ENCODE results near the gene SPDYC.
A peak's percentile ranks its signal among the peaks of the same experiment; 100 is the strongest.
"Not testable (repeated sequence)": the region's sequence is repeated elsewhere in the genome, so short reads cannot be mapped to it uniquely, and the experiment has no call there.

The SPDYC gene

GRCh38 chr11:65134952-65135632 lies 34.9 kb upstream of the SPDYC start:
- DNase-seq, result peak; percentile 79

- DNase-seq, result no peak
Measured at GRCh38 chr11:65135633-65136145, 34.3 kb upstream of the SPDYC start.

DNA sequence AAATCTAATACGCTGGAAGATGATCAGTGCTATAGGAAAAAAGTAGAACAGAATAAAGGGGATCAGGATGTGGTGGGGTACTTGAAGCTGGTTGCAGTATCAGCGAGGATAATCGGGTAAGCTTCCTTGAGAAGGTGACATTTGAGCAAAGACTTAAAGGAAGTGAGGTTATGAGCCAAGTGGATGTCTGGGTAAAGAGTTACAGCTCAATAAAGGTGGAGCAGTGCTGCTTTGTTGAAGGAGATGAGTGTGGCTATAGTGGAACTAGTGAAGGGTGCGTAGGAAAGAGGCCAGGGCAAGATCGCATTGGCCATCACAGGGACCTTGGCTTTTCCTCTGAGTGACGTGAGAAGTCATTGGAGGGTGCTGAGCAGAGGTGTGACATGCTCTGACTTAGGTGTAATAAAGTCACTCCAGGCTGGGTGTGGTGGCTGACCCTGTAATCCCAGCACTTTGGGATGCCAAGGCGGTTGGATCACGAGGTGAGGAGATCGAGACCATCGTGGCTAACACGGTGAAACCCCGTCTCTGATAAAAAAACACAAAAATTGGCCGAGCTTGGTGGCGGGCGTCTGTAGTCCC lies 33.4 kb upstream of the SPDYC start:
- no peak for DNase-seq

DNA sequence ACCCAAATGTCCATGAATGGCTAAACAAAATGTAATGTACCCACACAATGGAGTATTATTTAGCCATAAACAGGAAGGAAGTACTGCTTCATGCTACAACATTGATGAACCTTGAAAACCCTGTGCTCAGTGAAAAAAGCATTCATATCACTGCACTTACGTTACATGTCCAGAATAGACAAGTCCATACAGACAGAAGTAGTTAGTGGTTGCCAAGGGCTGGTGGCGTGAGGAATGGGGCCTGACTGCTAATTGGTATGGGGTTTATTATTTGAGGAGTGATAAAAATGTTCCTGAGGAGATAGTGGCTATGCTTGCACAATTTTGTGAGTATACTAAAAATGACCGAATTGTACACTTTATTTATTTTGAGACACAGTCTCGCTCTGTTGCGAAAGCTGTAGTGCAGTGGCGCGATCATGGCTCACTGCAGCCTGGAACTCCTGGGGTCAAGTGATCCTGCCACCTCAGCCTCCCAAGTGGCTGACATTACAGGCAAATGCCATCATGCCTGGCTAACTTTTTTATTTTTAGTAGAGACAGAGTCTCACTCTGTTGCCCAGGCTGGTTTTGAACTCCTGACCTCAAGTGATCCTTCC lies 28.0 kb upstream of the SPDYC start:
- no peak for DNase-seq

- DNase-seq, result no peak
Measured at GRCh38 chr11:65147352-65148075, 22.5 kb upstream of the SPDYC start.

GRCh38 chr11:65148657-65149056 lies 21.4 kb upstream of the SPDYC start:
- no peak for DNase-seq

- DNase-seq, result not testable (repeated sequence)
Measured at GRCh38 chr11:65150131-65150508, 19.9 kb upstream of the SPDYC start.

DNA sequence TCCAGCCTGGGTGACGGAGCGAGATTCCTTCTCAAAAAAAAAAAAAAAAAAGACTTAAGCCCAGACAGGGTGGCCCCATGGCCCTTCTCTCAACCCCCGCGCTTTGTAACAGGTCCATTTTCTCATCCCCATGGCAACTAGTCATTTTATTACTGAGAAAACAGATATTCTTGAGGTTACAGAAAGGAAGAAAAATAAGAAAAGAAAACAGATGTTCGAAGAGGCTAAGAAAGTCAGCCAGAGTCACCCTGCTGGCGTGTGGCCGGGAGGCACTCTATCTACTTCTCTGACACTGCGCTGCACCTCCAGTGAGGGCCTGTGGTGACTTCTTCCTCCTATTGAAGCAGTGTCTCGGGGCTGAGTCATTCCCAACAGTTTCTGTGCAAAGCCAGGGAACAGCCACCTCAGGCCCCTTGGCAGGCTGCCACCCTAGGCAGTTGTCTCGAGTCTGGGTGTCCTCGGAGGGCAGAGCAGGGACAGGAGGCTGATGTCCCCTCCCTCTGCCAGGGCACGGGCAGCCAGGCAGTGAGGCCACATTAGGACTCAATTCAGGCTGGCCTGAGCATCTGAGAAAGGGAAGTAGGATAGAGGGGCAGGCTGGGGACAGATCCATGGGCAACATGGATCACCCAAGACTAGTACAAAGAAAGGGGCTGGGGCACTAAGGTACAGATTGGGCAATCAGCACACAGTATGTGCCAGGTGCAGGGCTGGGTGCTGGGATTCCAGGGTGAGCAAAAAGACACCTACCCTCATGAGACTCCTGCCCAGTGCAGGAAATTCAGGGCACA lies 19.3 kb upstream of the SPDYC start:
- peak; percentile 61 for DNase-seq

- no peak for DNase-seq
Measured at GRCh38 chr11:65151331-65151899, 18.6 kb upstream of the SPDYC start.

DNA sequence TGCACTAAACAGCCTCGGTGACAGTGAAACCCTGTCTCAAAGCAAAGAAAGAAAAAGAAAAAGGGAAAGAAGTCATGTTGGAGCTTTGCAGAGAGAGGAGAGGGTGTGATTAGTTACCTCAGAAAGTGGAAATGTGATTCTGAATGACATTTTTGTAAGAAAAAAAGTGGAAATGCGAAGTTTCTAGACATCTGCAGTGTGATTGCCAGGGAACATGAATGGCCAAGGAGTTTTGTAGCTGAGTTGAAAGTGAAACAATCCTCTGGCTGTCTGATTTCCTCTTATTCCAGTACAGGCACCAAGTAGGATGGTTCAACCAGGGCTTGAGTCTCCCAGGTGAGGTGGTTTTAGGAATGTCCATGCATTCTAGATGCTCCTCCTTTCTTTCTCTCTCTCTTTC lies 17.9 kb upstream of the SPDYC start:
- DNase-seq, result no peak

DNA sequence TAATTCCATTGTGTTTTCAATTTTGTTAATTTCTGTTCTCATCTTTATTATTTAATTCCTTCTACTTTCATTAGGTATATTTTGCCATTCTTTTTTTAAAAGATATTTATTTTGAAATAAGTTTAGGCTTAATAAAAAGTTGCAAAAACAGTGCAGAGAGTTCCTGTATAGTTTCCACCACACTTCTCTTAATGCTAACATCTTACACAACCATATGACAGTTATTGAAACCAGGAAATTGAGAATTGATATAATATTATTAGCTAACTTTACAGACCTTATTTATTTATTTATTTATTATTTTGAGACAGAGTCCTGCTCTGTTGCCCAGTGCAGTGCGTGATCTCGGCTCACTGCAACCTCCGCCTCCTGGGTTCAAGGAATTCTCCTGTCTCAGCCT lies 13.8 kb upstream of the SPDYC start:
- no peak for DNase-seq

- DNase-seq, result no peak
Measured at GRCh38 chr11:65156926-65157325, 13.1 kb upstream of the SPDYC start.

DNA sequence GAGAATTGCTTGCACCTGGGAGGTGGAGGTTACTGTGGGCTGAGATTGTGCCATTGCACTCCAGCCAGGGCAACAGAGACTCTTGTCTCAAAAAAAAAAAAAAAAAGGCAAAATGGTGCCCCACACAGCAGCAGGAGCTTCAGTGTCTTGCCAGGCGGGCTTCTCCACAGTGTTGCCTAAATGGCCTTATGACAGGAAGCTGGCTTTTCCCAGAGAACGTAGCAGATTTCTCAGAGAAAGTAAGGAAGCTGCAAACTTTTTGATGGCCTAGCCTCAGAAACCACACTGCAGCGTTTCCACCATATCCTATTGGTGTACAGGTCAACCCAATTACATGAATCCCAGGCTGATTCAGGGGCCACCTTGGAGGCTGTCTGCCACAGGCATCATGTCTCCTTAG lies 12.7 kb upstream of the SPDYC start:
- no peak for DNase-seq

- no peak for DNase-seq
Measured at GRCh38 chr11:65159012-65159411, 11.0 kb upstream of the SPDYC start.

DNA sequence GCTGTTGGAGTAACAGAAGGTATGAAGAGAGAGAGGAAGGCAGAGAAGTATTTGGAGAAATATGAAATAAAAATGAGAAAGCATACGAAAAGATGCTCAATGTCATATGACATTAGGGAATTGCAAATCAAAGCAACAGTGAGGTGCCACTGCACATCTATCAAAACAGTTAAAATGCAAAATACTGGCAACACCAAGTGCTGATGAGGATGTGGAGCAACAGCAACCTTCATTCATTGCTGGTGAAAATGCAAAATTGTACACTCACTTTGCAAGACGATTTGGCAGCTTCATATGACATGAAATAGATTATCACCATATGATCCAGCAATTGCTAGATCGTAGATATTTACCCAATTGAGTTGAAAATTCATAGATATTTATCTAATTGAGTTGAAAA lies 9.4 kb upstream of the SPDYC start:
- no peak for DNase-seq

DNA sequence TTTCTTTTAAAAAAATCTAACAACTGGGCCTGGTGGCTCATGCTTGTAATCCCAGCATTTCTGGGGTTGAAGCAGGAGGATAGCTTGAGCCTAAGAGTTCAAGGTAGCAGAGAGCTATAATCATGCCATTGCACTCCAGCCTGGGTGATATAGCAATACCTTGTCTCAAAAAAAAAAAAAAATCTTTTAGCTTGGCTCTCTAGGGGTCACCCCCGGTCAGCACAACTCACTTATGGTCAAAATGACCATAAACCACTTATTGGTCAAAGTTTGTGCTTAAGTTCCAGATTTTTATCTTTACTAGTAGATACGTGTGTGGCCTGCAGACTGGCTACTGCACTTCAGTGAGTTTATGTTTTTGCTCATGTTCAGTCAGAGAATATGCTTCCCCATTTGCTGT lies 6.3 kb upstream of the SPDYC start:
- DNase-seq, result no peak

DNA sequence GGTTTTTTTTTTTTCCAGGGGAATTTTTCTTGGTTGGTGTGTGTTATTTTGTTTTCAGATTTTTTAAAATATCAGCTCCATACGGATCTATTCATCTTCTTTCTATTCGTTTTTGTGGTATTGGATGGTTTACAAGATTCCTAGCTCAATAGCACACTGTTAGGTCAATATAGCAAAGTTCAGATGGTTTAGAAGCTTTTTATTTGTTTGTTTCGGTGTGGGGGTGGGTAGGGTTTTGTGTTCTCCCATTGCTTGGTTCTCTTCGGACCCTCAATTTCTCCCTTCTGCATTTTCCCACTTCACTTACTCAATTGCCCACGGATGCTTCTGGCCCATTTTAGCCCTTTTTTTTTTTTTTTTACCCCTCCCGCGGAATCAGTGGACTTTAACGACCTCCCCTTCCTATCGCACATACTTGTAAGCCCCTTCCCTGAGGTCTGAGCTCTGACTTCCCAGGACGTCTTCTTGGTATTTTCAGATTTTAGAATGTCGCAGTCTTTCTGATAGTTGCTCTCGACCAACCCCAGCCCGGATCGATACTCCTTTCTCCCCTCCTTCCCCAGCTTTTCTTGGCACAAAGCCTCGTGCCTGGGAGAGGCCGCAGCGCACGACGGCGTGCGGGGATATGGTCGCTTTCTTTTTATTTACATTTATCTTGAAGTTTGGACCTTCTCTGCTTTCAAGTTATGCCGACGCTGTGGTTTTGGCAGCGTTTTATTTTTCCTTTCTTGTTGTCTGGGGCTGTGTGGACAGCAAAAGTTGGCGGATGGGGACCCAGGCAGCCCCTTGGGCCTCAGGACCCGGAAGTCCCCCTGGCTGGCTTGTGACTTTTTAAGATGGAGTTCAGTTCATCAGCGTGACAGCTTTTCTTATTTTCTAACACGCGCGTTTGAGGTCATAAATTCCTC lies 4.4 kb upstream of the SPDYC start:
- no peak for DNase-seq

DNA sequence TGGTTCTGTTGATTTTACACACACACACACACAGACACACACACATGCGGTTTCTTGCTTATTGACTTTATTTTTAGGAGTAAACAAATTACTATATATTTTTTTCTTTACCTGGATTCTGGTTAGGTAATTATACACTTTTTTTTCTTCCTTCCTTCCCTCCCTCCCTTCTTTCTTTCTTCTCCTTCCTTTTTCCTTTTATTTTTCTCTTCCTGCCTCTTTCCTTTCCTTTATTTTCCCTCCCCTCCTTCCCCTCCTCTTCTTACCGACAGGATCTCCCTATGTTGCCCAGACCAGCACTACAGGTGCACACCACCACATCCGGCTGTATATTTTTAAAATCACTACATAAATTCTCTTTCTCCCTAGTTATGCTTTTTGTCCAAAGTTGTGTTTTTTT lies 3.1 kb upstream of the SPDYC start:
- no peak for DNase-seq

DNA sequence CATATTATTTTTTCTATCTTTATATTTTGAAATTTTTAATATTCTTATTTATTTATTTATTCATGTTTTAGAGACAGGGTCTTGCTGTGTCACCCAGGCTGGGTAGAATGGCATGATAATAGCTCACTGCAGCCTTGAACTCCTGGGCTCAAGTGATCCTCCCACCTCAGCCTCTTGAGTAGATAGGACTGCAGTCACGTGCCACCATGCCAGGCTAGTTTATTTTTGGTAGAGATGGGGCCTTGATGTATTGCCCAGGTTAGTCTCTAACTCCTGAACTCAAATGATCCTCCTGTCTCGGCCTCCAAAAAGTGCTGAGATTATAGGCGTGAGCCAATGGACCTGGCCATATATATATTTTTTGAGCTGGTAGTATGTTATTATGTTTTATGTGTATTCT lies 2.4 kb upstream of the SPDYC start:
- no peak for DNase-seq

- no peak for DNase-seq
Measured at GRCh38 chr11:65169164-65169641, 830 bp upstream of the SPDYC start.

- DNase-seq, result no peak
Measured at GRCh38 chr11:65172600-65172999, 2.6 kb downstream of the SPDYC start.

Data from NCI-H2107 (cell line).